Measurements from ENCODE around the gene GTF2H1.

DNA sequence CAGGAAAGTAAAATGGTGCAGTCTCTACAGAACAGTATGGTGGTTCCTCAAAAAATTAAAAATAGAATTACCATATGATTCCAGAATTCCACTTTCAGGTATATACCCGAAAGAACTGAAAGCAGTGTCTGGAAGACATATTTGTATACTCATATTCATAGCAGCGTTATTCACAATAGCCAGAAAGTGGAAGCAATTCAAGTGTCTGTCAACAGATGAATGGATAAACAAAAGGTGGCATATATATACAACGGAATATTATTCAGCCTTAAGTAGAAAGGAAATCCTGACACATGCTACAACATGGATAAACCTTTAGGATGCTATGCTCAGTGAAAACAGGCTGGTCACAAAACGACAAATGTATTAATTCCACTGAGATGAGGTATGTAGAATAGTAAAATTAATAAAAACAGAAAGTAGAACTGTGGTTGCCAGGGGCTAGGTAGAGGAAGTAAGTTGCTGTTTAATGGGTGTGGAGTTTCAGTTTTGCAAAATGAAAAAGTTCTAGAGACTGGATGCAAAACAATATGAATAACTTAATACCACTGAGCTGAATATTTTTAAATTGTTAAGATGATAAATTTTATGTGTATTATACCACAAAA, 41.8 kb upstream of the GTF2H1 start:
- TF ChIP-seq, protein P1, sequence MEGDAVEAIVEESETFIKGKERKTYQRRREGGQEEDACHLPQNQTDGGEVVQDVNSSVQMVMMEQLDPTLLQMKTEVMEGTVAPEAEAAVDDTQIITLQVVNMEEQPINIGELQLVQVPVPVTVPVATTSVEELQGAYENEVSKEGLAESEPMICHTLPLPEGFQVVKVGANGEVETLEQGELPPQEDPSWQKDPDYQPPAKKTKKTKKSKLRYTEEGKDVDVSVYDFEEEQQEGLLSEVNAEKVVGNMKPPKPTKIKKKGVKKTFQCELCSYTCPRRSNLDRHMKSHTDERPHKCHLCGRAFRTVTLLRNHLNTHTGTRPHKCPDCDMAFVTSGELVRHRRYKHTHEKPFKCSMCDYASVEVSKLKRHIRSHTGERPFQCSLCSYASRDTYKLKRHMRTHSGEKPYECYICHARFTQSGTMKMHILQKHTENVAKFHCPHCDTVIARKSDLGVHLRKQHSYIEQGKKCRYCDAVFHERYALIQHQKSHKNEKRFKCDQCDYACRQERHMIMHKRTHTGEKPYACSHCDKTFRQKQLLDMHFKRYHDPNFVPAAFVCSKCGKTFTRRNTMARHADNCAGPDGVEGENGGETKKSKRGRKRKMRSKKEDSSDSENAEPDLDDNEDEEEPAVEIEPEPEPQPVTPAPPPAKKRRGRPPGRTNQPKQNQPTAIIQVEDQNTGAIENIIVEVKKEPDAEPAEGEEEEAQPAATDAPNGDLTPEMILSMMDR (IDR thresholded peaks at IDR 0.05) = no peak
- TF ChIP-seq POLR2A (IDR thresholded peaks at IDR 0.05) = no peak
